Tongue (tissue), 2 donors: ENCODE measurements around the gene HERPUD1. TPM values are rescaled to one million over a fixed set of nuclear protein-coding genes. Genes with fewer than 3 reads are reported as not detected.
A peak's percentile ranks its signal among the peaks of the same experiment; 100 is the strongest.

Experiments
- DNase-seq: peaks from one replicate; pipeline ENCODE4 v3.0.0-alpha.2; 2015
- total RNA-seq: library from RNA; depleted of rRNA; stranded (reverse); fragments of >200 nt; gene quantifications from one replicate; pipeline ENCODE4 v1.2.3, GENCODE V29; 2014

Gene HERPUD1
- total RNA-seq, 1 donor from 2014 or later, result 117 TPM

DNA sequence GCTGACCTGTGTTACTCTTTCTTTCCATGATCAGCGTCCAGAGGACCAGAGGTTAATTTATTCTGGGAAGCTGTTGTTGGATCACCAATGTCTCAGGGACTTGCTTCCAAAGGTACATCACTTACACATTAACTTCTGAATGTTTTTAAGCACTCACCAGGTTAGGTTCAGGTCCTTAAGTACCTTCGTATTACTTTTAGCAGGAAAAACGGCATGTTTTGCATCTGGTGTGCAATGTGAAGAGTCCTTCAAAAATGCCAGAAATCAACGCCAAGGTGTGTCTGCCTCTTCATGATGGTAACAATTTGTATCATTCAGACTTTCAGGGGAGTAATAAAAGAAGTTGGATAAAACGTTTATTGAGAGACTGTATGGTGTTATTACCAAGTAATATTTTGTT, 3.3 kb downstream of the HERPUD1 start:
- DNase-seq, result no peak

DNA sequence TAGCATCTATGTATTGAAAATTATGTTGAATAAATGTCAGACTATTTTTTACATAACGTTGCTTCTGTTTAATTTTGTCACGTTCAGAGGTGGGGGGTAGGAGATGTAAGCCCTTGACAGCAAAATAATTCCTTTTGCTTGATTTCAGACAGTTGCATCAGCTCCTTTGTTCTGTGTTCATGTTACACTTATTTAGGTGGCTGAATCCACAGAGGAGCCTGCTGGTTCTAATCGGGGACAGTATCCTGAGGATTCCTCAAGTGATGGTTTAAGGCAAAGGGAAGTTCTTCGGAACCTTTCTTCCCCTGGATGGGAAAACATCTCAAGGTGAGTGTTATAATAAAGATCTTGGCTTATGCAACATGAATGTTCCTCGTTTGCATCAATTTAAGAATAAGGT, 4.5 kb downstream of the HERPUD1 start:
- DNase-seq, result no peak

DNA sequence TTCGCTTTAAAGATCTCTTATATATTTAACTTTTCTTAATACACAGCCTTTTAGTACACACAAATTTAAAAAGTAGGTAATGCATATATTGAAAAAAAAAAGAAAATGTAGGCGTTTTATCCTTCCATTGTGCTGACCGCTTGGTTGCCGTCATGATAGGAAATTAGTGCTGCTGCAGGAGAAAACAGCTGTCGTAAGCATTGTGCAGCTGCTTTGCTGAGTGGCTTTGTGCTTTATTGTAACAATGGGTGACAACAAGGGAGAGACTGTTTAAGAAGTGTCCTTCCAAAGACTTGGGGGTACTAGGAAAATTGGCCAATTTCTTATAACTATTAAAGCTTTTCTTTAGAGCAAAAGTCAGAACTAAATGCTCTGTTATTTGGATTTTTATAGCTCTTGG, 5.0 kb downstream of the HERPUD1 start:
- DNase-seq, result peak; percentile 72

DNA sequence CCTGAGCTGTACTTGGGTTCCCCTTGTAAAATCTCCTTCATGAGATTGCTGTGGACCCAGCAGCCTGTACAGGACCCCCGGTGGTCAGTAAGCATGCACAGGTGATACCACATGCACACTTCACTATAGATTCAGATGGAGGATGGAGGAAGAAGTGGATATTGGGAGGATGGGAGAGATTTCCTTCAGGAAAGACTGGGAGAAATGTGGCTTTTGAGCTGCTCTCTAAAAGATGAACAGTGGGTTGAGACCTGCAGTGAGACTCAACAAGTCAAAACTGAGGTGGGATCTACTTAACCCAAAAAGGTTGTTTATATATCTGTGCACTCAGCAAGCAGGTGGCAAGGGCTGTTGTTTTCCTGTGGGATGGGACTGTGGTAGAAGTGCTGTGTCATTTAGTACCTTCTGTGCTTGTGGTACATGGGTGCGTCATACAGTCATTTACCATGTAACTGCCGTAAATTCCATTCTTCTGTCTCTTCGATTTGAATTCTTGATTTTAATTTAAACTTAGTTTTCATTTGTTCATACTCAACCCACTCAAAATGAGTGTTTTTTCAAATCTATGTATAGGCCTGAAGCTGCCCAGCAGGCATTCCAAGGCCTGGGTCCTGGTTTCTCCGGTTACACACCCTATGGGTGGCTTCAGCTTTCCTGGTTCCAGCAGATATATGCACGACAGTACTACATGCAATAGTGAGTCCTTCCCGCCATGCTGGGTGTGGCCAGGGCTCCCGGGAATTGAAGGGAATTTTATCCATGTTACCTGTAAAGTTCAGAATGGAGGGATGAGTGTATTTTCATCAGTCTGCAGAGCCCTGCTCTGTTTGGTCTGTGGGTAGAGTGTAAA, 6.9 kb downstream of the HERPUD1 start:
- DNase-seq, result no peak

DNA sequence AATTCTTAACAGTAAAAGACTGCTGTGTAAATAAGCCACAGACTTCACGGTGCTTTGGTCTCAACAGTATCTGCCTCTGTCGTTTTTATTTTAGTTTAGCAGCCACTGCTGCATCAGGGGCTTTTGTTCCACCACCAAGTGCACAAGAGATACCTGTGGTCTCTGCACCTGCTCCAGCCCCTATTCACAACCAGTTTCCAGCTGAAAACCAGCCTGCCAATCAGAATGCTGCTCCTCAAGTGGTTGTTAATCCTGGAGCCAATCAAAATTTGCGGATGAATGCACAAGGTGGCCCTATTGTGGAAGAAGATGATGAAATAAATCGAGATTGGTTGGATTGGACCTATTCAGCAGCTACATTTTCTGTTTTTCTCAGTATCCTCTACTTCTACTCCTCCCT, 7.9 kb downstream of the HERPUD1 start:
- DNase-seq, result no peak

DNA sequence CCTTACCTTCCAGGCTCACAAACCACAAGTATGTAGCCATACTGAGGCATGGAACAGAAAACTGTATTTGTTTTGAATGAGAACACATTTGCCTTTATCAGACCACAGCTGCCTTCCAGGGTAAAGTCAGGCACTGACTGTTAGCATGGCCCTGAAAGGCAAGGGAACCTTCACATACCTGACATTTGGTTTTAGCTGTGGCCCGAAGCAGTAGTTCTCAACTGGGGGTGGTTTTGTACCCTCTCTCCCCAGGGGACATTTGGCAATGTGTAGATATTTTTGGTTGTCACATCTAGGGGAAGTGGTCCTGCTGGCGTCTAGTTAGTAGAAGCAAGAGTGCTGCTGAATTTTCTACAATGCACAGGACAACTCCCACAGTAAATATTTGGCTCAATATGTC, 9.2 kb downstream of the HERPUD1 start:
- DNase-seq, result no peak

DNA sequence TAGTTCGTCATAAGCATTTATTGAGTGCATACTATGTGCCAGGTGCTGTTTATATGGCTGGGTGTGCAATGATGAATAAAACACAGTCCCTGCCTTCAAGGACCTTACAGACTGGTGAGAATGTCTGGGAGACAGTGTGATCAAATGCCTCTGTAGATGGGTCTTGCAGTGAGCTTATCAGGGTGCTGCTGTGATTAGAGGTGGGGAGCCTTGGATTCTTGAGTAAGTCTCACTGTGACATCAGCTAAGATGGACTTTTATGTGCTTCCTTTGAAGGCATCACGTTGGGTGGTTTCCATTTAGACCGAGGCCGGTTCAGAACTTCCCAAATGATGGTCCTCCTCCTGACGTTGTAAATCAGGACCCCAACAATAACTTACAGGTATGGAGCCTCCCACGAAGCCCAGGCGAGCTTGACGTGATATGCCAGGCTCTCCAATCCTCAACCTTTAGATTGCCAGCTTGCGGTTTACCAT, 10.0 kb downstream of the HERPUD1 start:
- DNase-seq, result no peak

DNA sequence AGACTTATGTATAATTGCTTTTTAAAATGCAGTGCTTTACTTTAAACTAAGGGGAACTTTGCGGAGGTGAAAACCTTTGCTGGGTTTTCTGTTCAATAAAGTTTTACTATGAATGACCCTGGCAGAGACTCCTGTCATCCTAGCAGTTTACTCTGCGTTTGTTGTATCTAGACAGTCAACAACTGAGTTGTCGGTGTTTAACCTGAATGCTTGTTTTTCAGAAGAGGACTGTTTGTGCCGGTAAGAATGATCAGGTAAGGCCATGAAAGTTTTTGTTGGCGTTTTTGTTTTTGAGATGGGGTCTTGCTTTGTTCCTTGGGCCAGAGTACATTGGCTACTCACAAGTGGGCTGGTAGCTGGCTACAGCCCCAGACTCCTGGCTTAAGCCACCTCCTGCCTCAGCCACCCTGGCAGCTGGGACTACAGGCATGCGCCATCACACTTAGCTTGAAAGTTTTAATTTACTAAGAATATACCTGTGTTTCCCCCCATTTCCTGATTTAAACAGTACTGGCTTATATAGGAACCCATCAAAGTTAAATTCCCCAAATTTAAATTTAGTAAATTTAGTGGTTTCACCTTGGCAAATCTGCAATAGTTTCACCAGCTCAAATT, 11.9 kb downstream of the HERPUD1 start:
- DNase-seq, result no peak

DNA sequence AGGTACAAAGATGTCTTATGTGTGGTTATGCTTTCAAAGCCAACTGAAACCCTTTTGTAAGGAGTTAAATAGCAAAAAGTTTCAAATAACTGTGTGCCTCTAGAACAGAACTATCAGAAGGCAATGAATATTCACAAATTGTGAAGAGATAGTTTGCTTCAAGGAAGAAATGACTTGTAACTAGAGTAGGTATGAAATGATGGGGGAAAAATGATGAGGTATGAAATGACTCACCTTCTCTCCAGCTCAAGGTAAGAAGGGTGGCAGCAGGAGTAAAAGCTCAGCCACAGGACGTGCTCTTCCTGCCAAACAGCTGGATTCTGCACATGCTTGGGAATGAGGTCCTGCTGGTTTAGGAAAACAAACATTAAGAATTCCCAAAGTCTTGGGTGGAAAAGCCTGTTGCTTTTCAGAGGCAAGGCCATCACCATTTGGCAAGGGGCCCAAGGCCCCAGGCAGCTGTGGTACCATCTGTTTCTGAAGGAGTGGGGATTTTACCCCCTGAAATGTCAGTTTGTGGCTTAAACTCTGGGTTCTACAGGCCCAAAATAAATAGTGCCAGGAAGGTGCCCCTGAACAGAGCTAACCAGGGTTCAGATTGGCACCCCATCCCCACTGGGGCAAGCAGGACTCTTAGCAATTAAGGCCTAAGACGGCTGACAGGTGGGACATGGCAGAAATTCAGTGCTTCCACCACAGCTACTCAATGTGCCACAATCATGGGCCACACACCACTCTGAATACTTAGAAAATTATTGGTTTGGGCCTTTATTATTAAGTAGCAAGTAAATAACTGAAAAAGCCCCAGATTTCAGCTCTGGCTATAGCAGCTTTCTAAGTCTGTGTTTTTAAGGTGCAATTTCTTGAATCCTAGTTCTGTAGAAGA, 13.3 kb downstream of the HERPUD1 start:
- peak; percentile 86 for DNase-seq

DNA sequence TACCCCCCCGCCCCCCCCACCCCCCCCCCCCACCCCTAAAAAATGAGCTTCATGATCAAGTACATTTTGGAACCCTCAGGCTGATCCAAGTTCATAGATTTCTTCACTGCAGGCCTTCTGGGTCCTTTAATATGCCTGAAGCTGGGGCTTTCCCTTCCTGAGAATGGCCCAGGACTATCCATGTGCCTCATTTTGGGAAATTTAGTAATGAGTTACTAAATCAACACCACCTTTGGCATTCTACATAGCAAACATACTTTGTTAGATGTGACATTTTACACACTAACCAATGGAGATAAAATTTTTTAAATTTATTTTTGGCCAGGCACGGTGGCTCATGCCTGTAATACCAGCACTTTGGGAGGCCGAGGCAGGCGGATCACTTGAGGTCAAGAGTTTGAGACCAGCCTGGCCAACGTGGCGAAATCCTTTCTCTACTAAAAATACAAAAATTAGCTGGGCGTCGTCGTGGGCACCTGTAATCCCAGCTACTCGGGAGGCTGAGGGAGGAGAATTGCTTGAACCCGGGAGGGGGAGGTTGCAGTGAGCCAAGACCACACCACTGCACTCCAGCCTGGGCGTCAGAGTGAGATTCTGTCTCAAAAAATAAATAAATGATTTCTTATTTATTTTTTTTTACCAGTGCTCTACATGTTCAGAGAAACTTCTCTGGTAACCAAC, 14.0 kb downstream of the HERPUD1 start:
- no peak for DNase-seq

DNA sequence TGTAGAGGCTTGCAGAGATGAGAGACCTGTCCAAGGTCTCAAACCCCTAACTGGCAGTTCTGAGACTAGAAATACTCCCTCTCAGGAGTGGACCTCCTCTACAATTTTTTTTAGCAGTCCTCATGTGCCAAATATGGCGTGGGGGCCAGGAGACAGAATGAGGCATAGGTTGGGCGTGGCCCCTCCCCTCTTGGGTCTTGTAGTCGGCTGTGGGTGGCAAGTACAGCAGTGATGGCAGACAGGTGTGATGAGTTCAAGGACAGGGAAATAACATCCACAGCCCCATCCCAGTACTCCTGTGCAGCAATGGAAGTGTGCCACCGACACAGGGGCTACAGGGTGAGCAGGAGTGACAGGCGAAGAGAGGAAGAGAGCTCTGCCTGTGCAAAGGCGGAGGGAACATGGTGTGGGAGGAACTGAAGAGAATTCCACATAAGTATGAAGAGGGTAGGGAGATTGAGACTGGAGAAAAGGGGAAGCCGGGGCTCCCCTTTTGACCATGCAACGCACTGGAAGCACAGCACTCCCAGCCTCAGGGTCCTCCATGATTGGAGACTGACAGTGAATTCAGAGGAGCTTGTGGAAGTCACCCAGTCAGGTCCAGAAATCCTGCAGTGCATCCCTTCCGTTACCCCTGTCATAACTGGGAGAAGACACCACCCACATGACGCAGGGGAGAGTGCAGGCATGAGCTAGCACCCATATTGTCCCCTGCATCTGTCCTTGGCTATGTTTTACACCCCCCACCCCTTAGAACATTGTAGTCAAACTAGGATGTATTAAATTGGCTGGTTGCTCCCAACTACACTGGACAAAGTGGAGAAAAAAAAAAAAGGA, 15.0 kb downstream of the HERPUD1 start:
- no peak for DNase-seq

DNA sequence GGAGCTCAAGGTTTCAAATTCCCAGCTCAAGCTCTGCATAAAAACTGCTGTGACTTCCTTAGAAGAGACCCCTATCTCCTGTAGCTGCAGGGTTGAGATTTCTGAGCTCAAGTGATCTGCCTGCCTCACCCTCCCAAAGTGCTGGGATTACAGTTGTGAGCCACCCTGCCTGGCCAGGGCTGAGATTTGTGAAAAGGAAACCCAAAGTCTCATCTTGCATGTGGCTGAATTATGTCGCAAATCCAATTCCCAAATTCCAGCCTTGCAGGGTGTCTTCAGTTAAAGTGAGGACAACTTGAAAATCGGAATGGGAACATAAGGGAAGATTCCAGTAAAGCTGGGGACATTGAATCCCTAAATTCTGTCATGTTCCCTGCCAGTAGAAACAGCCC, 15.7 kb downstream of the HERPUD1 start:
- no peak for DNase-seq

DNA sequence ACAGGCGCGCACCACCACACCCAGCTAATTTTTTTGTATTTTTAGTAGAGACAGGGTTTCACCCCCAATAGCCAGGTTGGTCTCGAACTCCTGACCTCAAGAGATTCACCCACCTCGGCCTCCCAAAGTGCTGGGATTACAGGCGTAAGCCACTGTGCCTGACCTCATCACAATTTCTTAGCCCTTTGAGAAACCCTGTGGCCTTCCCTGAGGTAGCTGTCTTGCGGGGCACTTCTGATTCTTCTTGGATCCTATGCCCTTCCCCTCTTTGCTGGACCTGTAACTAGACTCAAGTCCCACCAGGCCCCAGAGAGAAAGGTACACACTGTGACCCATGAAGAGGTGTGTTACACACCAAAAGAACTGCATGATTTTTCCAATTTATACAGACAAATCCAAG, 16.3 kb downstream of the HERPUD1 start:
- DNase-seq, result no peak

DNA sequence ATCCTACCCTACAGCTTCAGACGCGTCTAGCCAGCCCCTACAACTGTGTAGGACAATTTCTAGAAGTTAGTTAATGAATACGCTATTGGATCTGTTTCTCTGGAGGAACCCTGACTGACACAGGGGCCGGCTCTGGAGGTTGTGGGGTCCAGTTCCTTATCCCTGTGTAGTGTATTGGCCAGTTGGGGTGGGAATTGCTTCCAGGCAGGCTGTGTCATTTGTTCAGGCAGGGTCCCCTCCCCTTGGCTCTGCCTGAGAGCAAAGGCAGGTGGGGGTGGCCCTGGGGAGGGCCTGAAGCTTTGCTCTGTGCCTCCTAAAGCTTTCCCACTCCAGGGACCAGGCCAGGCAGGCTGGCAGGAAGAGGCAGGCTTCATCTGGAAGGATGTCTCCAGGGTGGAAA, 18.1 kb downstream of the HERPUD1 start:
- DNase-seq, result no peak

DNA sequence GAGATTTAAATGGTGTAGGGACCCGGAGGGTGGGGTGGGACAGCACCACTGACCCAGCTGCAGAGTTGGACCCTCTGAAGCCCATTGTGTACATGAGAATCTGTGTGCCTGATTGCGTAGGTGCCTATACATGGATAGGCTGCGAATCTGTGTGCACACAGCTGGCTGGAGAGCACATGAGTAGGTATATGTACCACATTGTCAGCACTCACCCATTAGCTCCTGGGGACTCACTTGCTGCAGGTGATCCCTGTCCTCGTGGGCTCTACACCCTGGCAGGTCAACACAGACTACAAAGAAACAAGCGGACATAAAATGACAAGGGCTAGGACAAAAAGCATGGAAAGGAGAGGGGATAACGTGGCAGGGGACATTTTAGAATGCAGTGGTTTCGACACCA, 18.5 kb downstream of the HERPUD1 start:
- no peak for DNase-seq

DNA sequence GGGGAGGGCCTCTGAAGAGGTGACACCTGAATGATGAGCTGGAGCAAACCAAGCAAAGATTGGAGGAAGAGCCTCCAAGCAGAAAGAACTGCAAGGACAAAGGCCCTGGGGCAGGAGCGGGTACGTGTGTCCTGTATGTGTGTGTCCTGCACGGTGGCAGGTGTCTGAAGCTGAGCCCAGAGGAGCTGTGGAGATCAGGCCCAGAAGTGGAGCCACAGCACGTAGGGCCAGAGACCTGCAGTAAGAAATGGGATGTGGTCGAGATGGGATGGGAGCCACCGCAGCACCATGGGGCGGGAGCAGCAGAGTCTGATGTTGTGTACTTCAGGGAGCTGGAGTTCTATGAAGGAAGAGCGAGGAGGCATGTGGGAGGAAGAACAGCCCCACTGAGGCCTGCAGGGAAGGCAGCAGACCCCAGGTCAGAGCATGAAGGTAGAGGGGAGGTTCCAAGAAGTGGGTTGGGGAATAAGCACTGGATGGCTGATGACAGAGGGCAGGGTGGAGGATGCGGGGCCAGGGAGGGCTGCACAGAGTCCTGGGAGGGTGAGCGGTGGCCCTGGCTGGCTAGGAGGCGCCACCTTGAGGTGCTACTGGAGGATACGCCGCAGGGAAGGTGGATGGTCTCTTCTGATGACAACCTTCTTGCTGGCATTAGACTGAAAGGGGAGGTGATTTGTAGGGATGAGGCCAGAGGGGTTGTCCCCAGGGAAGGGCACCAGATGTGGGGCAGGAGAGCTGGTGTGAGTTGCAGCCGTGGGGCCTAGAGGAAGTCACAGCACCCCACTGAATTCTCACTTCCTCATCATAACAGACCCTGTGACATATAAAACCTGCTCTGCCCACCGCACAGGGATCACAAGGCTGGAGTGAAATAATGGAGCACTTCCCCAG, 19.2 kb downstream of the HERPUD1 start:
- DNase-seq, result peak; percentile 62

DNA sequence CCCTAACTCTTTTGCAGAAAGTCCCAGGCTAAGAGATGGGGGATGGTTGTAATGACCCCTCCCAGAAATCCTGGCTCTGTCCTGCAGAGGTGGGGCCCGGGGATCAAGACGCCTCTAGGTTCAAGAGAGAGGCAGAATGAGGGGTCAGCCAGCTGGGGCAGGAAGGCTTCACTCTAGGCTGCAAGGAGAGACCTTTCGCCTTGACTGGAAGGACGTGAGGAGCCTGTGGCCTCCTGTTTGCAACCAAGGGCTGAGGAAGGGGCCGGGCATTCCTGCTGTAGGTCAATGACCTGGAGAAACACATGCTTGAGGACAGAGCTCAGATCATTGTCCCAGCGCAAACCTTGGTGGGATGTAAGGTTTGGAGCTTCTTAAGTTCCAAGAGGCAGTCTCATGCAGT, 21.1 kb downstream of the HERPUD1 start:
- no peak for DNase-seq

DNA sequence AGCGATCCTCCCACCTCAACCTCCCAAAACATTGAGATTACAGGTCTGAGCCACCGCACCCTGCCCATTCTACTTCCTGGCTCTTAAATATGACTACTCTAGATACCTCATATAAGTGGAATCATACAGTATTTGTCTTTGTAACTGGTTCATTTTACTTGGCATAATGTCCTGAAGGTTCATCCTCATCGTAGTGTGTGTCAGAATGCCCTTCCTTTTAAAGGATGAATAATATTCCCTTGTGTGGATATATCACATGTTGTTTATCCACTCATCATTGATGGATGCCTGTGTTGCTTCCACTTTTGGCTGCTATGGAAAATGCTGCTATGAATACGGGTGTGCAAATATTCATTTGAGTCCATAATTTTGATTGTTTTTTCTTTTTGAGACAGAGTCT, 24.1 kb downstream of the HERPUD1 start:
- no peak for DNase-seq

DNA sequence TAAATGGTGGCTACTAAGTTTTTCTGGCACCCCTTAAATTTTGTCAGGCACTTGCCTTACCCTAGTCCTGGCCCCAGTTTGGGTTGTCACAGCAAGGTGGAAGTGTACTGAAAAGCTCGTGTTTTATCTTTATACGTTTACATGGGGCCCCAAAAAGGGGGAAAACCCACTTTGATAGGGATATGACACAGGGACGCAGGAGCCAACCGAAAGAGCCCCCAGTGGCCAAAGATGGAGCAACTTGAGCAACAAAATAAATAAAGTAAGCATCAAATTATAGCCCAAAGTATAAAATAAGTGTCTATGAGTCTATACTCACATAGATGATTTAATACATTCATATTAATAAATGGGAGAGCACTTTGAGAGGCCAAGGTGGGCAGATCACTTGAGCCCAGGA, 24.8 kb downstream of the HERPUD1 start:
- no peak for DNase-seq

DNA sequence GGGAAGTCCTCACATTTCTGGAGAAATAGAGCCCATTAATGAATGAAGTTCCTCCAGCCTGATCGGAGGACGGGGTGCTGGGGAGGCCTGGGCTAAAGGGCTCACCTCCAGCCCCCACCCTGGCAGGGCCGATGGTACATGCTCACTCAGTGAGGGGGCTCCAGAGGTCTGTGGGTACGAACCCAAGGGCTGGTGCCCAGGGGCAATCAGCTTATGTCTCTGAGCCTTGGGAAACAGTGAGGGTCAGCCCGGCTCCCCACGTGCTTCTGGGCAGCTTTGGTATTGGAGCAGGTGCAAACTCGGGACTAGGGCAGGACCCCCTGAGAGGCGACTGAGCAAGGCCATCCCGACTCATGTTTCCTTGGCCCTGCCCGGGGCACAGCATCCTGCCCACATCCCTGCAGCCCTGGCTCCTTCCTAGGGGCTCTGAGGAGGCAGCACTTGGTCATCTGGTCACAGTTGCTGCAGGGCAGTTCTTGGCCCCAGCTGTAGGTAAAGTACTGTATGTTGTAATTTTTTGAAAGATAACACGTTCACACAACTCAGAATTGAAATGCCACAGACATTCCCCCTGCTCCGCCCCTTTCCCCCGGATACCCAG, 28.8 kb downstream of the HERPUD1 start:
- DNase-seq, result no peak
